DOHH2 (cell line): ENCODE data around the gene ZDHHC13.

ENCODE experiments used
- H3F3A ChIP-seq: fragments of 200-600 bp; sonication (generic), shearing (Covaris generic); 2 replicates; pipeline ENCODE4 v1.6.0; 2016; ENCODE audit warnings: antibody characterized with exemption, mild to moderate bottlenecking; ENCODE audit not compliant: control insufficient read depth, insufficient read depth
- H3K27ac ChIP-seq: fragments of 200-600 bp; sonication (generic); 2 replicates; pipeline ENCODE4 v1.5.1; 2014; ENCODE audit warnings: low read depth, mild to moderate bottlenecking, low read length, moderate library complexity
- H3K27me3 ChIP-seq: fragments of 200-600 bp; sonication (generic); 2 replicates; pipeline ENCODE4 v1.6.1; 2014; ENCODE audit warnings: mild to moderate bottlenecking, low read length, mixed read lengths; ENCODE audit not compliant: control insufficient read depth
- H3K36me3 ChIP-seq: fragments of 200-600 bp; sonication (generic); 2 replicates; pipeline ENCODE4 v1.6.1; 2014; ENCODE audit warnings: mild to moderate bottlenecking, low read length, moderate library complexity, mixed read lengths; ENCODE audit not compliant: control insufficient read depth
- H3K4me1 ChIP-seq: fragments of 200-600 bp; sonication (generic); 2 replicates; pipeline ENCODE4 v1.6.1; 2014; ENCODE audit warnings: mild to moderate bottlenecking, low read length, mixed read lengths; ENCODE audit not compliant: control insufficient read depth
- H3K4me2 ChIP-seq: fragments of 200-600 bp; sonication (generic); 2 replicates; pipeline ENCODE4 v1.6.0; 2014; ENCODE audit warnings: mild to moderate bottlenecking, low read length, moderate library complexity
- H3K4me3 ChIP-seq: fragments of 200-600 bp; sonication (generic); 2 replicates; pipeline ENCODE4 v1.5.1; 2014; ENCODE audit warnings: mild to moderate bottlenecking, low read length, mixed read lengths
- H3K79me2 ChIP-seq: fragments of 200-600 bp; sonication (generic); 2 replicates; pipeline ENCODE4 v1.6.1; 2014; ENCODE audit warnings: mild to moderate bottlenecking, low read length, mixed read lengths; ENCODE audit not compliant: control insufficient read depth
- H3K9me2 ChIP-seq: fragments of 200-600 bp; sonication (generic); replicated peaks from 2 replicates; pipeline ENCODE4 v1.6.1; 2014; ENCODE audit warnings: mild to moderate bottlenecking, low read length, mixed read lengths; ENCODE audit not compliant: control insufficient read depth
- H3K9me3 ChIP-seq: fragments of 200-600 bp; sonication (generic); 2 replicates; pipeline ENCODE4 v1.6.1; 2014; ENCODE audit warnings: antibody characterized with exemption, low read length, mixed read lengths; ENCODE audit not compliant: control insufficient read depth, insufficient read depth
- H4K20me1 ChIP-seq: fragments of 200-600 bp; sonication (generic); 2 replicates; pipeline ENCODE4 v1.6.0; 2014; ENCODE audit warnings: low read depth, mild to moderate bottlenecking, antibody characterized with exemption, low read length, moderate library complexity; ENCODE audit not compliant: control insufficient read depth, insufficient read depth
- CTCF ChIP-seq: fragments of 200-600 bp; sonication (generic); IDR thresholded peaks from one replicate; pipeline ENCODE4 v1.5.1; 2014; ENCODE audit warnings: antibody characterized with exemption, mild to moderate bottlenecking, low read depth, low read length; ENCODE audit not compliant: poor library complexity, severe bottlenecking
- EZH2phosphoT487 ChIP-seq: fragments of 200-600 bp; sonication (generic); IDR thresholded peaks from 2 replicates; pipeline ENCODE4 v1.6.1; 2017; ENCODE audit warnings: borderline replicate concordance, mild to moderate bottlenecking, antibody characterized with exemption, low read length, moderate library complexity, mixed read lengths

The ZDHHC13 gene

DNA sequence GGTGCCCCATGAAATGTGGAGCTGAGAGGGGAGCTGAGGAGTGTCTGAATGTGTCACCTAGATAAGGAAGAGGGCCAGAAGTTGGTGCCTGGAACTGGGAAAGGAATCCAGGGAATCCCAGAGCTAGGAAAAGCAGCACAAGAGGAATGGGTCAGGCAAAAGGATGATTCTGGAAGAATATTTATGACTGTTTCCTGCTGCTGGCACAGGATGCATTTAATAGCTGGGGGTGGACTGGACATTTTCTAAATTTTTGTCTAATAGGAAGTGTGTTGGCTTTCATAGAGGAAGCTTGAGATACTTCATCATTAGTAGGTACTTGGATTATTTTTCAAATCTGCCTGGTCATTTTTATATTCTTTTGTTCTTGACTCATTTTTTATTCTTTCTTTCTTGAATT, 39.0 kb upstream of the ZDHHC13 start:
- Histone ChIP-seq H3K27me3 (peaks cover 6% of the 10 kb centered on the region; the same call in 1 of the 2 replicates), H3K27ac (no peak overlapping the region), H3K79me2 (no peaks in the 10 kb centered on the region), H3K36me3 (no peaks in the 10 kb centered on the region), H3K4me1 (no peaks in the 10 kb centered on the region), H3K4me3 (no peak overlapping the region), H3K9me2 (no peaks in the 10 kb centered on the region), H4K20me1 (no peaks in the 10 kb centered on the region), H3K9me3 (no peaks in the 10 kb centered on the region), H3K4me2 (no peak overlapping the region), H3F3A (no peaks in the 10 kb centered on the region)
- TF ChIP-seq EZH2phosphoT487 (no peak), CTCF (no peak)

GRCh38 chr11:19079643-19080440, 37.1 kb upstream of the ZDHHC13 start:
- H3F3A ChIP-seq: no peaks in the 10 kb centered on the region
- H3K79me2 ChIP-seq: no peaks in the 10 kb centered on the region
- peaks cover 6% of the 10 kb centered on the region; the same call in 1 of the 2 replicates for H3K27me3 ChIP-seq
- H3K4me2 ChIP-seq: no peak overlapping the region
- no peaks in the 10 kb centered on the region for H3K4me1 ChIP-seq
- no peaks in the 10 kb centered on the region for H4K20me1 ChIP-seq
- no peaks in the 10 kb centered on the region for H3K9me2 ChIP-seq
- H3K36me3 ChIP-seq: no peaks in the 10 kb centered on the region
- H3K27ac ChIP-seq: no peak overlapping the region
- H3K9me3 ChIP-seq: no peaks in the 10 kb centered on the region
- H3K4me3 ChIP-seq: no peak overlapping the region
- TF ChIP-seq EZH2phosphoT487 (no peak), CTCF (no peak)

DNA sequence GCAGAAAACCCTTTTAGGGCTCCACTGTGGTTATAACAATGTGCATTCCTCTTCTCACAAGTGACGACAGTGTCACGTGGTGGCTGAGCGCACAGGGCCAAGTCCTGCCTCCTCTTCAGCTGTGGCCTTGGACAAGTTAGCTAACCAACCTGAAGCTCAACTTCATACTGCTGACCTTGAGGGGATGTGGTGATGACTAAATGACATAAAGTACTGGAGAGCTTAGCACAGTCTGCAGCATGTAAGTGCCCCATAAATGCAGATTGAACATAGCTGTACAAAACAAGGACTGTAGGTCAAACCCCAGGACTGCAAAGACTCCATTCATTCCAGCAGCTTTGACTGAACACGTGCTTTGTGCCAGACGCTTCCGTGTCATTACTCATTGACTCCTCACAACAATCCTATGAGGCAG, 36.4 kb upstream of the ZDHHC13 start:
- peaks cover 6% of the 10 kb centered on the region; the same call in 1 of the 2 replicates for H3K27me3 ChIP-seq

More for the DNA sequence above, 36.4 kb upstream of the ZDHHC13 start:
- no peaks in the 10 kb centered on the region for H3F3A ChIP-seq
- no peaks in the 10 kb centered on the region for H3K4me1 ChIP-seq
- TF ChIP-seq EZH2phosphoT487: no peak
- no peak for TF ChIP-seq CTCF
- no peaks in the 10 kb centered on the region for H3K36me3 ChIP-seq
- H3K9me2 ChIP-seq: no peaks in the 10 kb centered on the region
- no peak overlapping the region for H3K27ac ChIP-seq
- H3K9me3 ChIP-seq: no peaks in the 10 kb centered on the region
- H4K20me1 ChIP-seq: no peaks in the 10 kb centered on the region
- no peak overlapping the region for H3K4me3 ChIP-seq
- no peak overlapping the region for H3K4me2 ChIP-seq
- no peaks in the 10 kb centered on the region for H3K79me2 ChIP-seq
